MM.1S (cell line): ENCODE results near the gene RASL10B.

ENCODE experiments used
- EZH2phosphoT487 ChIP-seq: fragments of 300-600 bp; sonication (generic); IDR thresholded peaks from 2 replicates; pipeline ENCODE4 v1.6.1; 2018; ENCODE audit warnings: antibody characterized with exemption, low read length
- TF ChIP-seq, protein P1 (sequence below): fragments of 300-600 bp; sonication (generic); IDR thresholded peaks from 2 replicates; pipeline ENCODE4 v1.5.1; 2016; ENCODE audit warnings: antibody characterized with exemption, low read length, mixed read lengths

DNA sequence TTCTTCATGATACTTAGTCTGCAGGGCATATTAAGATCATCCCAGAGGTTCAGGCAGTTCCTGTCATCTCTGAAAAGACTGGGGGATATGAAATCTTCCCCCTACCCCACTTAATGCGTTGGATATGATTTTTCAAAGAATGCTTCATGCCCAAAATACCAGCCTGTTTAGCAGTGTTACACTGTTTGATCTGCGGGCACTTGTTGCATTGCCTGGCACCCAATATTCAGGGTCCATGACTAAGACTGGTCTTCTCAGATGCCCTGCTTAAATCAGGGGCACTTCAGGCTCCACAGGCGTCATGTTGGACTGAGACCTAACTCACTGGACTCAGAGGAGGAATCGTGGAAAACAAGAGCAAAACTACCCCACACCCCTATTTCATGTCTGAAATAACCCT is 6.4 kb upstream of the RASL10B start:
- TF ChIP-seq, protein P1, sequence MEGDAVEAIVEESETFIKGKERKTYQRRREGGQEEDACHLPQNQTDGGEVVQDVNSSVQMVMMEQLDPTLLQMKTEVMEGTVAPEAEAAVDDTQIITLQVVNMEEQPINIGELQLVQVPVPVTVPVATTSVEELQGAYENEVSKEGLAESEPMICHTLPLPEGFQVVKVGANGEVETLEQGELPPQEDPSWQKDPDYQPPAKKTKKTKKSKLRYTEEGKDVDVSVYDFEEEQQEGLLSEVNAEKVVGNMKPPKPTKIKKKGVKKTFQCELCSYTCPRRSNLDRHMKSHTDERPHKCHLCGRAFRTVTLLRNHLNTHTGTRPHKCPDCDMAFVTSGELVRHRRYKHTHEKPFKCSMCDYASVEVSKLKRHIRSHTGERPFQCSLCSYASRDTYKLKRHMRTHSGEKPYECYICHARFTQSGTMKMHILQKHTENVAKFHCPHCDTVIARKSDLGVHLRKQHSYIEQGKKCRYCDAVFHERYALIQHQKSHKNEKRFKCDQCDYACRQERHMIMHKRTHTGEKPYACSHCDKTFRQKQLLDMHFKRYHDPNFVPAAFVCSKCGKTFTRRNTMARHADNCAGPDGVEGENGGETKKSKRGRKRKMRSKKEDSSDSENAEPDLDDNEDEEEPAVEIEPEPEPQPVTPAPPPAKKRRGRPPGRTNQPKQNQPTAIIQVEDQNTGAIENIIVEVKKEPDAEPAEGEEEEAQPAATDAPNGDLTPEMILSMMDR: no peak
- no peak for TF ChIP-seq EZH2phosphoT487
